ENCODE data around the gene POLR1G. TPM values are rescaled to one million over a fixed set of nuclear protein-coding genes. Genes with fewer than 3 reads are reported as not detected.

The POLR1G gene
- total and polyA plus RNA-seq, 9 of the 15 experiments (the other 6 are each of a cell fraction or from before 2014, with no cell fraction given) = 3.0 to 50.1 (median 27.4) TPM

DNA sequence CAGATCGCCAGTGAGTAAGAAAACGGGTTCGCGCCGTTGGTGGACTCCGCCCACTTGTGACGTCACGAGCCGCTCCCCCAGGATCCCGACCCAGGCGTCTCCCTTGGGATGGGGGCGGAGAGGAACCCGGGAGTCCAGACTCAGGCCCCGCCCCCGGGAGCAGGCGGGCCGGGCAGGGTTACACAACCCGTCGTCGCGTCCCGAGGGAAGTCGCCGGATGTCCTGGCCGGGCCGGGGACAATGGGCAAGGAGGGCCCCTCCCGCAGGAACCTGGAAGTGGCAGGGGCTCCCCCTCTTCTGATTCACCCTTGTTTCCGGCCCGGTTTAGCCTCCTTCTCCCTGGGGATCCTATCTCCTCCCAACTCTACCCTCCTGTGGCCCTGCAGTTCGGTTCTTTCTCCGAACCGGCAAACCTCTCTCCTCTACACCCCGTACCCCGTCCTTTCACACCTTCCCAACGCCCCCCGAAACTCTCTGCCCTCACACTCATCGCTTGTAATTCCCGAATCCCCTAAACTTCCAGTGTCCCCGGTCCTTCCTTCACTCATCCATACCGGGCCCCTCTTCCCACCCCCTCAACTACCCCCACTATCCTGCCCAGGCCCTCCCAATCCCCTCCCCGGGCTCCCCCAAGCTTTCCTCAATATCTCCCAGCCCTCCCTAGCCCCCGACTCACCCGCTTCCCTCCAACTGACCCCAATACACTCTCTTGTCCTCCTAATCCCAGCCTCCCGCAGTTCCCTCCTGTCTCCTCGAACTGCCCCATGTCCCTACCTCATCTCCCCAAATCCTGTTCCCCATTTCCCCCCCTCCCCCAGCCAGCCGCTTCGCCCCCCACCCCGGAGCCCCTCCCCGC is 37.2 kb downstream of the POLR1G start (continued):
- TF ChIP-seq, protein P1, sequence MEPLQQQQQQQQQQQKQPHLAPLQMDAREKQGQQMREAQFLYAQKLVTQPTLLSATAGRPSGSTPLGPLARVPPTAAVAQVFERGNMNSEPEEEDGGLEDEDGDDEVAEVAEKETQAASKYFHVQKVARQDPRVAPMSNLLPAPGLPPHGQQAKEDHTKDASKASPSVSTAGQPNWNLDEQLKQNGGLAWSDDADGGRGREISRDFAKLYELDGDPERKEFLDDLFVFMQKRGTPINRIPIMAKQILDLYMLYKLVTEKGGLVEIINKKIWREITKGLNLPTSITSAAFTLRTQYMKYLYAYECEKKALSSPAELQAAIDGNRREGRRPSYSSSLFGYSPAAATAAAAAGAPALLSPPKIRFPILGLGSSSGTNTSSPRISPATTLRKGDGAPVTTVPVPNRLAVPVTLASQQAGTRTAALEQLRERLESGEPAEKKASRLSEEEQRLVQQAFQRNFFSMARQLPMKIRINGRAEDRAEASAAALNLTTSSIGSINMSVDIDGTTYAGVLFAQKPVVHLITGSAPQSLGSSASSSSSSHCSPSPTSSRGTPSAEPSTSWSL (CRISPR knock-in tag; IDR thresholded peaks at IDR 0.05; ENCODE audit: borderline replicate concordance) = no peak
- TF ChIP-seq ZNF764 (CRISPR knock-in tag; IDR thresholded peaks at IDR 0.05; ENCODE audit: low read depth) = no peak
- TF ChIP-seq KAT8 (IDR thresholded peaks at IDR 0.05; ENCODE audit: low read depth) = no peak
- peak; percentile 66 for TF ChIP-seq CHD4 (IDR thresholded peaks at IDR 0.05; ENCODE audit: insufficient read depth, insufficient replicate concordance, low read depth, low read length, poor library complexity, severe bottlenecking)
- no peak for TF ChIP-seq ZNF311 (CRISPR knock-in tag; IDR thresholded peaks at IDR 0.05)
- no peak for TF ChIP-seq FIP1L1 (IDR thresholded peaks at IDR 0.05; ENCODE audit: low read depth, low read length, poor library complexity, severe bottlenecking)
- no peak for TF ChIP-seq ZNF239 (CRISPR knock-in tag; IDR thresholded peaks at IDR 0.05)
- TF ChIP-seq RAD51 (IDR thresholded peaks at IDR 0.05; ENCODE audit: borderline replicate concordance, low read depth) = no peak
- TF ChIP-seq ETV6 (IDR thresholded peaks at IDR 0.05; ENCODE audit: borderline replicate concordance in 1 of 2, low read depth in 2 of 2, low read length in 1 of 2) = no peak; a peak in 2 of 4 replicates
- no peak for TF ChIP-seq ETV6 (CRISPR knock-in tag; IDR thresholded peaks at IDR 0.05; ENCODE audit: borderline replicate concordance)
- TF ChIP-seq, protein P2, sequence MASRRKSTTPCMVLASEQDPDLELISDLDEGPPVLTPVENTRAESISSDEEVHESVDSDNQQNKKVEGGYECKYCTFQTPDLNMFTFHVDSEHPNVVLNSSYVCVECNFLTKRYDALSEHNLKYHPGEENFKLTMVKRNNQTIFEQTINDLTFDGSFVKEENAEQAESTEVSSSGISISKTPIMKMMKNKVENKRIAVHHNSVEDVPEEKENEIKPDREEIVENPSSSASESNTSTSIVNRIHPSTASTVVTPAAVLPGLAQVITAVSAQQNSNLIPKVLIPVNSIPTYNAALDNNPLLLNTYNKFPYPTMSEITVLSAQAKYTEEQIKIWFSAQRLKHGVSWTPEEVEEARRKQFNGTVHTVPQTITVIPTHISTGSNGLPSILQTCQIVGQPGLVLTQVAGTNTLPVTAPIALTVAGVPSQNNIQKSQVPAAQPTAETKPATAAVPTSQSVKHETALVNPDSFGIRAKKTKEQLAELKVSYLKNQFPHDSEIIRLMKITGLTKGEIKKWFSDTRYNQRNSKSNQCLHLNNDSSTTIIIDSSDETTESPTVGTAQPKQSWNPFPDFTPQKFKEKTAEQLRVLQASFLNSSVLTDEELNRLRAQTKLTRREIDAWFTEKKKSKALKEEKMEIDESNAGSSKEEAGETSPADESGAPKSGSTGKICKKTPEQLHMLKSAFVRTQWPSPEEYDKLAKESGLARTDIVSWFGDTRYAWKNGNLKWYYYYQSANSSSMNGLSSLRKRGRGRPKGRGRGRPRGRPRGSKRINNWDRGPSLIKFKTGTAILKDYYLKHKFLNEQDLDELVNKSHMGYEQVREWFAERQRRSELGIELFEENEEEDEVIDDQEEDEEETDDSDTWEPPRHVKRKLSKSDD (conservative IDR thresholded peaks at IDR 0.05; ENCODE audit: low read length) = no peak
- TF ChIP-seq XRCC4 (IDR thresholded peaks at IDR 0.05; ENCODE audit: extremely low read depth, insufficient read depth, insufficient read length) = no peak
- peak; percentile 63 for TF ChIP-seq ARID1B (IDR thresholded peaks at IDR 0.05)
- TF ChIP-seq KDM2B (CRISPR knock-in tag; IDR thresholded peaks at IDR 0.05) = no peak
- TF ChIP-seq SP2 (IDR thresholded peaks at IDR 0.05; ENCODE audit: extremely low read depth, low read depth, low read length, poor library complexity, severe bottlenecking) = no peak
- TF ChIP-seq EGR1 (conservative IDR thresholded peaks at IDR 0.05) = peak; percentile 82
- TF ChIP-seq BRD4 (IDR thresholded peaks at IDR 0.05) = peak; percentile 29; the same call in 1 of the 2 replicates
- TF ChIP-seq NFE2L1 (tag; IDR thresholded peaks at IDR 0.05; ENCODE audit: borderline replicate concordance, low read depth) = no peak
- TF ChIP-seq ZSCAN29 (IDR thresholded peaks at IDR 0.05) = no peak
- TF ChIP-seq, protein P3, sequence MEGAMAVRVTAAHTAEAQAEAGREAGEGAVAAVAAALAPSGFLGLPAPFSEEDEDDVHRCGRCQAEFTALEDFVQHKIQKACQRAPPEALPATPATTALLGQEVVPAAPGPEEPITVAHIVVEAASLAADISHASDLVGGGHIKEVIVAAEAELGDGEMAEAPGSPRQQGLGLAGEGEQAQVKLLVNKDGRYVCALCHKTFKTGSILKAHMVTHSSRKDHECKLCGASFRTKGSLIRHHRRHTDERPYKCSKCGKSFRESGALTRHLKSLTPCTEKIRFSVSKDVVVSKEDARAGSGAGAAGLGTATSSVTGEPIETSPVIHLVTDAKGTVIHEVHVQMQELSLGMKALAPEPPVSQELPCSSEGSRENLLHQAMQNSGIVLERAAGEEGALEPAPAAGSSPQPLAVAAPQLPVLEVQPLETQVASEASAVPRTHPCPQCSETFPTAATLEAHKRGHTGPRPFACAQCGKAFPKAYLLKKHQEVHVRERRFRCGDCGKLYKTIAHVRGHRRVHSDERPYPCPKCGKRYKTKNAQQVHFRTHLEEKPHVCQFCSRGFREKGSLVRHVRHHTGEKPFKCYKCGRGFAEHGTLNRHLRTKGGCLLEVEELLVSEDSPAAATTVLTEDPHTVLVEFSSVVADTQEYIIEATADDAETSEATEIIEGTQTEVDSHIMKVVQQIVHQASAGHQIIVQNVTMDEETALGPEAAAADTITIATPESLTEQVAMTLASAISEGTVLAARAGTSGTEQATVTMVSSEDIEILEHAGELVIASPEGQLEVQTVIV (CRISPR knock-in tag; IDR thresholded peaks at IDR 0.05; ENCODE audit: borderline replicate concordance) = no peak

Data from K562 (cell line).